Endothelial cell of umbilical vein (primary cell): ENCODE results near the gene KIAA1671. TPM values are rescaled to one million over a fixed set of nuclear protein-coding genes. Genes with fewer than 3 reads are reported as not detected.

ENCODE experiments used
- BruUV-seq: library from RNA; stranded (reverse); fragments of 400-500 nt; replicated peaks from 2 replicates; lab custom pipeline; 2021; lab: Mats Ljungman, UMichigan
- CTCF ChIA-PET: fragments of 300-600, 350-600 bp; sonication (Branson Sonifier 250); formaldehyde crosslinking; loops from one replicate; lab custom pipeline; 2021; ENCODE audit warnings: antibody characterized with exemption, inconsistent platforms; lab: Charles Lee
- POLR2A ChIA-PET: fragments of 300-600, 350-600 bp; sonication (Branson Sonifier 250); formaldehyde crosslinking; loops from one replicate; lab custom pipeline; 2021; ENCODE audit warnings: antibody characterized with exemption, inconsistent platforms; lab: Charles Lee
- DNase-seq: peaks from one replicate; pipeline ENCODE4 v3.0.0-alpha.2; 2011; ENCODE audit warnings: low read depth, low spot score
- FAIRE-seq: peaks from 2 replicates; lab custom pipeline; 2011; peaks lifted over from hg19 to GRCh38; lab: Jason Lieb, UNC
- H2AFZ ChIP-seq: 2 replicates; pipeline ENCODE4 v1.6.0; 2012; ENCODE audit warnings: low read depth, low read length, control low read depth, inconsistent platforms
- H3K27ac ChIP-seq: 2 replicates; pipeline ENCODE4 v1.5.1; 2011; ENCODE audit warnings: low read depth, mild to moderate bottlenecking, control low read depth, low read length, moderate library complexity; ENCODE audit not compliant: insufficient read depth
- H3K27me3 ChIP-seq, 2 experiments: 2 replicates each; pipeline versions ENCODE4 v1.6.0 to v1.6.1; 2011; ENCODE audit warnings: low read length in 2 of 2, mixed read lengths in 1 of 2; ENCODE audit not compliant: control insufficient read depth in 2 of 2, insufficient read depth in 2 of 2
- H3K36me3 ChIP-seq, 2 experiments: 2 replicates in 1 of 2; 3 replicates in 1 of 2; pipeline ENCODE4 v1.5.1; 2011; ENCODE audit warnings: low read length in 2 of 2, mild to moderate bottlenecking in 1 of 2, moderate library complexity in 1 of 2; ENCODE audit not compliant: control insufficient read depth in 2 of 2, insufficient read depth in 2 of 2; ENCODE audit errors: extremely low read depth in 1 of 2
- H3K4me1 ChIP-seq: 3 replicates; pipeline ENCODE4 v1.5.1; 2011; ENCODE audit warnings: mild to moderate bottlenecking, low read length; ENCODE audit not compliant: control insufficient read depth, insufficient read depth; ENCODE audit errors: extremely low read depth
- H3K4me2 ChIP-seq: 2 replicates; pipeline ENCODE4 v1.6.1; 2011; ENCODE audit warnings: low read length, control low read depth, mixed read lengths; ENCODE audit not compliant: insufficient read depth
- H3K4me3 ChIP-seq, 3 experiments: fragments of 200-600 bp in 1 of 3; sonication (generic), shearing (Covaris generic) in 1 of 3; replicated peaks in 1 of 3; 2 replicates each; pipeline ENCODE4 v1.5.1; 2011 to 2016; ENCODE audit warnings: control low read depth in 3 of 3, low read length in 3 of 3, mild to moderate bottlenecking in 2 of 3, inconsistent platforms in 1 of 3, low read depth in 1 of 3, moderate library complexity in 1 of 3; ENCODE audit not compliant: insufficient read depth in 1 of 3
- H3K79me2 ChIP-seq: 2 replicates; pipeline ENCODE4 v1.6.0; 2012; ENCODE audit warnings: low read length, inconsistent platforms; ENCODE audit not compliant: control insufficient read depth, insufficient read depth
- H3K9ac ChIP-seq: replicated peaks from 2 replicates; pipeline ENCODE3; 2011; ENCODE audit warnings: low read length, control low read depth; ENCODE audit not compliant: insufficient read depth; ENCODE audit errors: extremely low read depth
- H3K9me1 ChIP-seq: replicated peaks from 3 replicates; pipeline ENCODE4 v1.6.0; 2011; ENCODE audit warnings: mild to moderate bottlenecking, low read length; ENCODE audit not compliant: control insufficient read depth, insufficient read depth; ENCODE audit errors: extremely low read depth
- H3K9me3 ChIP-seq: replicated peaks from 2 replicates; pipeline ENCODE4 v1.5.1; 2012; ENCODE audit warnings: low read length, inconsistent platforms; ENCODE audit not compliant: control insufficient read depth, insufficient read depth
- H4K20me1 ChIP-seq: replicated peaks from 2 replicates; pipeline ENCODE3; 2011; ENCODE audit warnings: mild to moderate bottlenecking, low read length; ENCODE audit not compliant: control insufficient read depth, insufficient read depth; ENCODE audit errors: extremely low read depth
- CTCF ChIP-seq, 2 donors: IDR thresholded peaks; 1 replicate in 1 of 2; 2 replicates in 1 of 2; pipeline ENCODE4 v1.5.1; 2011; ENCODE audit warnings: low read length in 2 of 2, mild to moderate bottlenecking in 2 of 2, moderate library complexity in 2 of 2, control low read depth in 1 of 2, inconsistent platforms in 1 of 2, low read depth in 1 of 2; ENCODE audit not compliant: insufficient read depth in 1 of 2; ENCODE audit errors: extremely low read depth in 1 of 2
- EZH2 ChIP-seq: IDR thresholded peaks from 2 replicates; pipeline ENCODE4 v1.6.1; 2012; ENCODE audit warnings: borderline replicate concordance, low read depth, mild to moderate bottlenecking, moderate library complexity, low read length, inconsistent platforms; ENCODE audit not compliant: severe bottlenecking
- FOS ChIP-seq: IDR thresholded peaks from 2 replicates; pipeline ENCODE4 v1.6.1; 2011; ENCODE audit warnings: mild to moderate bottlenecking, low read length, moderate library complexity, borderline replicate concordance; ENCODE audit not compliant: insufficient read depth
- GATA2 ChIP-seq: IDR thresholded peaks from 2 replicates; pipeline ENCODE4 v1.7.0; 2011; ENCODE audit warnings: low read depth, mild to moderate bottlenecking, moderate library complexity, mixed read lengths, low read length; ENCODE audit not compliant: insufficient read length, insufficient read depth
- JUN ChIP-seq: IDR thresholded peaks from 2 replicates; pipeline ENCODE4 v1.6.1; 2011; ENCODE audit warnings: borderline replicate concordance, low read depth; ENCODE audit not compliant: insufficient read length, insufficient read depth
- MYC ChIP-seq: IDR thresholded peaks from one replicate; pipeline ENCODE4 v1.6.1; 2011; ENCODE audit warnings: mild to moderate bottlenecking, low read depth, low read length
- POLR2A ChIP-seq: IDR thresholded peaks from 2 replicates; pipeline ENCODE4 v1.6.1; 2012; ENCODE audit warnings: low read depth, mild to moderate bottlenecking, control low read depth, low read length
- POLR2AphosphoS5 ChIP-seq: IDR thresholded peaks from 2 replicates; pipeline ENCODE4 v1.6.1; 2012; ENCODE audit warnings: low read depth, mild to moderate bottlenecking, control low read depth, low read length, moderate library complexity; ENCODE audit not compliant: insufficient read depth
- dilution Hi-C: fragments of 300-500 bp; cut with MboI; formaldehyde crosslinking; loops from one replicate; pipeline ENCODE4 v1.15.0; 2019; ENCODE audit warnings: low sequenced_read_pairs; ENCODE audit not compliant: extremely low pct_ligation_motif_present
- intact Hi-C: fragments of 100-400 bp; cut with micrococcal nuclease; formaldehyde crosslinking; loops from one replicate; pipeline ENCODE4 v1.10.0; 2022
- polyA plus RNA-seq, 4 experiments: library from polyadenylated mRNA; depleted of rRNA in 3 of 4; stranded (reverse) in 3 of 4; unstranded in 1 of 4; fragments of >200 nt; gene quantifications; 2 replicates each; pipeline versions ENCODE4 v1.2.1 to v1.2.3, GENCODE V29; 2011 to 2012; ENCODE audit warnings: missing spikeins in 1 of 4
- total RNA-seq: library from RNA; stranded (reverse); gene quantifications from 2 replicates; pipeline ENCODE4 v1.2.3, GENCODE V29; 2021
- TF ChIP-seq, protein P1 (sequence below): IDR thresholded peaks from 2 replicates; pipeline ENCODE4 v1.6.1; 2011; ENCODE audit not compliant: insufficient read depth, insufficient read length

The KIAA1671 gene
- total and polyA plus RNA-seq, 2 donors (not counting 3 experiments of a cell fraction or from before 2014, with no cell fraction given): 23.1 to 85.1 TPM

- intact Hi-C loops (loop anchor here (2.0 to 5.0 kb wide), 2 partner anchors 13 to 59 kb away; no protein-coding TSS in a partner anchor), dilution Hi-C loops (no loop called here)
- Histone ChIP-seq H3K4me2 (no peak overlapping the region), H2AFZ (no peak overlapping the region), H3K27me3 (no peaks in the 10 kb centered on the region), H3K4me1 (peaks cover 39% of the 10 kb centered on the region), H3K4me3 (no peak overlapping the region), H3K36me3 (no peaks in the 10 kb centered on the region), H3K27ac (peak overlapping the region; percentile 54), H3K9me1 (no peaks in the 10 kb centered on the region), H3K9me3 (no peaks in the 10 kb centered on the region), H3K9ac (no peak overlapping the region), H4K20me1 (no peaks in the 10 kb centered on the region), H3K79me2 (peaks cover 53% of the 10 kb centered on the region)
- DNase-seq (no peak), FAIRE-seq (peak; percentile 58)
- CTCF ChIA-PET: interaction anchor here (2.1 kb wide), 1 partner anchor 81 kb away, joined by 7 read pairs; no protein-coding TSS in a partner anchor
- TF ChIP-seq POLR2A (no peak), POLR2AphosphoS5 (no peak), CTCF (IDR thresholded peaks at IDR 0.05; ENCODE audit: extremely low read depth in 1 of 2, insufficient read depth in 1 of 2, low read depth in 1 of 2, low read length in 2 of 2) (no peak), JUN (no peak), GATA2 (no peak), EZH2 (no peak), MYC (no peak), FOS (no peak)
- TF ChIP-seq, protein P1, sequence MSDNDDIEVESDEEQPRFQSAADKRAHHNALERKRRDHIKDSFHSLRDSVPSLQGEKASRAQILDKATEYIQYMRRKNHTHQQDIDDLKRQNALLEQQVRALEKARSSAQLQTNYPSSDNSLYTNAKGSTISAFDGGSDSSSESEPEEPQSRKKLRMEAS: no peak
- POLR2A ChIA-PET: no interaction called here
- BruUV-seq: no TSS peak
Measured at GRCh38 chr22:24968066-24968561, 15.6 kb downstream of the KIAA1671 start.
